Measurements from ENCODE around the gene CD24.

- TF ChIP-seq, protein P1, sequence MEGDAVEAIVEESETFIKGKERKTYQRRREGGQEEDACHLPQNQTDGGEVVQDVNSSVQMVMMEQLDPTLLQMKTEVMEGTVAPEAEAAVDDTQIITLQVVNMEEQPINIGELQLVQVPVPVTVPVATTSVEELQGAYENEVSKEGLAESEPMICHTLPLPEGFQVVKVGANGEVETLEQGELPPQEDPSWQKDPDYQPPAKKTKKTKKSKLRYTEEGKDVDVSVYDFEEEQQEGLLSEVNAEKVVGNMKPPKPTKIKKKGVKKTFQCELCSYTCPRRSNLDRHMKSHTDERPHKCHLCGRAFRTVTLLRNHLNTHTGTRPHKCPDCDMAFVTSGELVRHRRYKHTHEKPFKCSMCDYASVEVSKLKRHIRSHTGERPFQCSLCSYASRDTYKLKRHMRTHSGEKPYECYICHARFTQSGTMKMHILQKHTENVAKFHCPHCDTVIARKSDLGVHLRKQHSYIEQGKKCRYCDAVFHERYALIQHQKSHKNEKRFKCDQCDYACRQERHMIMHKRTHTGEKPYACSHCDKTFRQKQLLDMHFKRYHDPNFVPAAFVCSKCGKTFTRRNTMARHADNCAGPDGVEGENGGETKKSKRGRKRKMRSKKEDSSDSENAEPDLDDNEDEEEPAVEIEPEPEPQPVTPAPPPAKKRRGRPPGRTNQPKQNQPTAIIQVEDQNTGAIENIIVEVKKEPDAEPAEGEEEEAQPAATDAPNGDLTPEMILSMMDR (conservative IDR thresholded peaks at IDR 0.05 in 1 of 2, IDR thresholded peaks at IDR 0.05 in 1 of 2; ENCODE audit: low read depth in 1 of 2, low read length in 2 of 2): no peak
- TF ChIP-seq EZH2 (IDR thresholded peaks at IDR 0.05; ENCODE audit: low read length, missing control alignments): no peak
Observed at GRCh38 chr6:106976270-106976669, 1.7 kb upstream of the CD24 start.

Data from fibroblast of lung (primary cell).